Testis (tissue), 2 donors: ENCODE measurements around the gene HAGH.

Experiments used
- CTCF ChIP-seq, 3 experiments: fragments of 450-650 bp in 2 of 3; fragments of 200-600 bp in 1 of 3; sonication (generic) in 1 of 3; IDR thresholded peaks; one replicate each; pipeline ENCODE4 v1.5.1; 2016 to 2019; ENCODE audit warnings: antibody characterized with exemption in 3 of 3, mild to moderate bottlenecking in 2 of 3, moderate library complexity in 1 of 3
- POLR2A ChIP-seq: fragments of 450-650 bp; IDR thresholded peaks from one replicate; pipeline ENCODE4 v1.6.1; 2017; ENCODE audit warnings: antibody characterized with exemption, mild to moderate bottlenecking, moderate library complexity

- TF ChIP-seq CTCF (IDR thresholded peaks at IDR 0.05) (no peak), POLR2A (no peak)
These were observed 1.2 kb downstream of the HAGH start for GRCh38 chr16:1825381-1825863.
